ENCODE results near the gene PLEKHG5. TPM values are rescaled to one million over a fixed set of nuclear protein-coding genes. Genes with fewer than 3 reads are reported as not detected.

Gene PLEKHG5, protein sequence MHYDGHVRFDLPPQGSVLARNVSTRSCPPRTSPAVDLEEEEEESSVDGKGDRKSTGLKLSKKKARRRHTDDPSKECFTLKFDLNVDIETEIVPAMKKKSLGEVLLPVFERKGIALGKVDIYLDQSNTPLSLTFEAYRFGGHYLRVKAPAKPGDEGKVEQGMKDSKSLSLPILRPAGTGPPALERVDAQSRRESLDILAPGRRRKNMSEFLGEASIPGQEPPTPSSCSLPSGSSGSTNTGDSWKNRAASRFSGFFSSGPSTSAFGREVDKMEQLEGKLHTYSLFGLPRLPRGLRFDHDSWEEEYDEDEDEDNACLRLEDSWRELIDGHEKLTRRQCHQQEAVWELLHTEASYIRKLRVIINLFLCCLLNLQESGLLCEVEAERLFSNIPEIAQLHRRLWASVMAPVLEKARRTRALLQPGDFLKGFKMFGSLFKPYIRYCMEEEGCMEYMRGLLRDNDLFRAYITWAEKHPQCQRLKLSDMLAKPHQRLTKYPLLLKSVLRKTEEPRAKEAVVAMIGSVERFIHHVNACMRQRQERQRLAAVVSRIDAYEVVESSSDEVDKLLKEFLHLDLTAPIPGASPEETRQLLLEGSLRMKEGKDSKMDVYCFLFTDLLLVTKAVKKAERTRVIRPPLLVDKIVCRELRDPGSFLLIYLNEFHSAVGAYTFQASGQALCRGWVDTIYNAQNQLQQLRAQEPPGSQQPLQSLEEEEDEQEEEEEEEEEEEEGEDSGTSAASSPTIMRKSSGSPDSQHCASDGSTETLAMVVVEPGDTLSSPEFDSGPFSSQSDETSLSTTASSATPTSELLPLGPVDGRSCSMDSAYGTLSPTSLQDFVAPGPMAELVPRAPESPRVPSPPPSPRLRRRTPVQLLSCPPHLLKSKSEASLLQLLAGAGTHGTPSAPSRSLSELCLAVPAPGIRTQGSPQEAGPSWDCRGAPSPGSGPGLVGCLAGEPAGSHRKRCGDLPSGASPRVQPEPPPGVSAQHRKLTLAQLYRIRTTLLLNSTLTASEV
- total RNA-seq: 1 to 10 TPM; 4.7 to 5.0 TPM

DNA sequence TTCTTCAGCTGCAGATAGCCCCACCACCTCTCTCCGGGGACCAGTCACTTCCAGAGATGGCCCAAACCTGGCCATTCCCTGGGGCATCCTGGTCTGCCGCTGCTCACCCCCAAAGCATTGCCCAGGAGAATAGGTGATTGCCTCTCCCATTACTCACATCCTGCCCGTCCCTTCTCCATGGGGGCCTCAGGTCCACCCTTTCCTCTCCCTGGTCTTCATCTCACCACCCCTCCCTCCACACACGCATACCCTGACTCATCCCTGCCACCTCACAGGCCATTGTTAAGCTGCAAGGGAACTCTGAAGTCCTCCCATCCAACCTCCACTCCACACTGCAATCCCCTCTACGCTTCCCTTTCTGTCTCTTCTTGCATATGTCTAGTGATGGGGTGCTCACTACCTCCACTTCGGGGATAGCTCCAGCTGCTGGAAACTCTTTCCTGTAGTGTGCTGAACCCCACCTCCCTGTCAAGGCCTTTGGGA lies at the start of gene PLEKHG5:
Gene PLEKHG5, minus strand, starts transcription at position 188 of the 483 bp plus-strand sequence. CDS start 14,096 bp downstream, outside the sequence.
- Mint-ChIP-seq H3K9me3 (no peaks in the 10 kb centered on the region), H3K27ac (peak within 1 kb of the TSS; percentile 73), H3K36me3 (no peaks in the 10 kb centered on the region), H3K4me3 (peak within 1 kb of the TSS; percentile 79), H3K4me1 (peaks cover 28% of the 10 kb centered on the region), H3K27me3 (peaks cover 17% of the 10 kb centered on the region)
- POLR2A ChIA-PET: interaction anchor here (0.8 to 1.9 kb wide), 8 partner anchors 8 to 113 kb away, joined by 3 to 11 read pairs (median 4); partner anchors contain the start of genes ACOT7, NOL9, TAS1R1 and ZBTB48
- ATAC-seq (ENCODE audit: low read depth) (no peak), DNase-seq (no peak)

DNA sequence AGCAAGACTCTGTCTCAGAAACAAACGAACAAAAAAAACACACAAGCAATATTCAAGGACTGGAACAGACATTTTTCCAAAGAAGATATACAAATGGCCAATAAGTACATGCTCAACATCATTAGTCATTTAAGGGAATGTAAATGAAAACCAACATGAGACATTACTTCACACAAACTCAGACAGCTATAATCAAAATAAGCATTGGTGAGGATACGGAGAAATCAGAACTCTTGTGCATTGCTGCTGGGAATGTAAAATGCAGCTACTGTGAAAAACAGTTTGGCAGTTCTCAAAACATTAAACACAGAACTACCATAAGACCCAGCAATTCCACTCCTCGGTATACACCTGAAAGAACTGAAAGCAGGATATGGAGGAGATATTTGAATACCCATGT lies 47.5 kb upstream of the PLEKHG5 start:
- peaks cover 3% of the 10 kb centered on the region for H3K4me1 Mint-ChIP-seq
- POLR2A ChIA-PET: no interaction called here
- peaks cover 16% of the 10 kb centered on the region for H3K36me3 Mint-ChIP-seq
- no peaks in the 10 kb centered on the region for H3K9me3 Mint-ChIP-seq
- DNase-seq: no peak
- no peak overlapping the region for H3K27ac Mint-ChIP-seq
- ATAC-seq (ENCODE audit: low read depth): no peak
- H3K27me3 Mint-ChIP-seq: no peaks in the 10 kb centered on the region
- H3K4me3 Mint-ChIP-seq: no peak overlapping the region

DNA sequence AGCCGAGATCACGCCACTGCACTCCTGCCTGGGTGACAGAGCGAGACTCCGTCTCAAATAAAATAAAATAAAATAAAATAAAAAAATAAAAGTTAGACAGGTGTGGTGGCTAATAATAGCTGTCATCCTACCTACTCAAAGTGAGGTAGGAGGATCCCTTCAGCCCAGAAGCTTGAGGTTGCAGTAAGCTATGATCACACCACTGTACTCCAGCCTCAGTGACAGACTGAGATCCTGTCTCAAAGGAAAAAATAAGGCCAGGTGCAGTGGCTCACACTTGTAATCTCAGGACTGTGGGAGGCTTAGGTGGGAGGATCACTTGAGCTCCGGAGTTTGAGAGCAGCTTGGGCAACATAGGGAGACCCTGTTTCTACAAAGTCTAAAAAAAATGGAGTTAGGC lies 44.8 kb upstream of the PLEKHG5 start:
- ATAC-seq (ENCODE audit: low read depth) (no peak), DNase-seq (no peak)
- no peaks in the 10 kb centered on the region for H3K27me3 Mint-ChIP-seq
- no peaks in the 10 kb centered on the region for H3K9me3 Mint-ChIP-seq
- no peak overlapping the region for H3K4me3 Mint-ChIP-seq
- POLR2A ChIA-PET: interaction anchor here (0.6 to 0.7 kb wide), 4 partner anchors 43 to 216 kb away, joined by 3 to 4 read pairs (median 4); partner anchors contain the start of genes THAP3 and ZBTB48
- peaks cover 3% of the 10 kb centered on the region for H3K4me1 Mint-ChIP-seq
- peaks cover 18% of the 10 kb centered on the region for H3K36me3 Mint-ChIP-seq
- no peak overlapping the region for H3K27ac Mint-ChIP-seq

DNA sequence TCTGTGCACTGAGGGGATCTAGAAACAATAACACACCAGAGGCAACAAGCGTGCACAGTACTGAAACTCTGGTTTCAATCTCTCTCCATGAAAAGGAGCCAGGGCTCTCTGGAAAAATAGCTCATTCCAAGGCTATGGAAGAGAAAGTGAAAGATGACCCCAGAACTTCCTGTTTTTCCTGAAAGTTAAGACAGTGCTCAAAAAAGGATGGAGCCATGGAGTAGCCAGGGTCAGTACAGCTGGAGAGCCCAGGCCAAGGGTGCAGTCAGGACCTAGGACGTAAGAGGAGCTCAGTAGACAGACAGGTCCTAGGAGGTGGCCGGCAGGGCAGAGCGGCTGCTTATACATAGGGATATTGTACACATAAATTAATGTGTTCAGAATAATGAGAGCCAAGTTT lies 43.7 kb upstream of the PLEKHG5 start:
- Mint-ChIP-seq H3K4me3 (no peak overlapping the region), H3K27me3 (no peaks in the 10 kb centered on the region), H3K4me1 (peaks cover 3% of the 10 kb centered on the region), H3K36me3 (peaks cover 17% of the 10 kb centered on the region), H3K9me3 (no peaks in the 10 kb centered on the region), H3K27ac (peak overlapping the region; percentile 36)
- POLR2A ChIA-PET: no interaction called here
- no peak for DNase-seq
- ATAC-seq (ENCODE audit: low read depth): no peak

DNA sequence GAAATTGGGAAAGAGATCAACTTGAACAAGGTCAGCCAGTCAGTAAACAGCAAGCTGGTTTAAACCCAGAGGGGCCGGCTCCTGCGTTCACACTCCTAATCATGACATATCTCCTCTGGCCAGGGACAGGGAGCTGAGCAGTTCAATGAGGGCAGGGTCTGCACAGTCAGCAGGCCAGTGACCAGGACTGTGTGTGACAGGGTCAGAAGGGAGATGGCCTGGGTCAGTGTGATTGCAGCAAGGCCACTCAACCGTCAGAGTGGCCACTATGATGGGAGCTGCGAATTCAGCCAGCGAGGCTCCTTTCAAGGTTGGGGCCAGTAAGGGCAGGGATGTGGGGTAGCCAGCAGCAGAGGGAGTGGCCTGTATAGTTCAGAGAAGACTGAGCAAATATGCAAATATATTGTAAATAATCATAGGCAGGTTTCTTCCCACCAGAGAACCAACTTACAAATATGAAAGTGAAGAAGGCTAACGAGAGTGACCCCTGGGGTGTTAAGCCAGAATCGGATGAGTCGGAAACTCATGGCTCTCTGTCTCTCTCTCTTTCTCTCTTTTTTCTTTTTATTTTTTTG lies 42.9 kb upstream of the PLEKHG5 start:
- H3K27ac Mint-ChIP-seq: no peak overlapping the region

DNA sequence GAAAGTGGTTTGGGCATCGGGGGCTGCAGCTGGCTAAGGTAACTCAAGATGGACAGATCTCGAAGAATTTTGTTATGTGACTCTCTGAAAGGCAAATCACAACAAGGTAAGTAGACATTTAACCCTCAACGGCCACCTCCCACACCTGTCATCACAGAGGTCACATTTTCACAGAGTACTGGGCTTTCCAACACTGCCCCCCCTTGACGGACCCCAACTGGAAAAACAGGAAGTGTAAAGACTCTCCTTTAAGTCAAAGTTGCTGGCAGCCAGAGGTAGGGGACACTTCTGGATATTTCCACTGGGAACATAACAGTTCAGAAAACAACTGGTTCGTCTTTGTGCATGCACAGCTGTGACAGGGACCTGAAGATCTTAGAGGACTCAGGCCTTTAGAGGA lies 40.5 kb upstream of the PLEKHG5 start:
- Mint-ChIP-seq H3K4me3 (no peak overlapping the region), H3K27me3 (no peaks in the 10 kb centered on the region), H3K4me1 (peaks cover 3% of the 10 kb centered on the region), H3K36me3 (peaks cover 23% of the 10 kb centered on the region), H3K9me3 (no peaks in the 10 kb centered on the region), H3K27ac (no peak overlapping the region)
- no peak for ATAC-seq (ENCODE audit: low read depth)
- DNase-seq: no peak
- POLR2A ChIA-PET: no interaction called here

More for the DNA sequence above, 42.9 kb upstream of the PLEKHG5 start:
- no peaks in the 10 kb centered on the region for H3K9me3 Mint-ChIP-seq
- POLR2A ChIA-PET: no interaction called here
- no peak overlapping the region for H3K4me3 Mint-ChIP-seq
- peaks cover 3% of the 10 kb centered on the region for H3K4me1 Mint-ChIP-seq
- H3K27me3 Mint-ChIP-seq: no peaks in the 10 kb centered on the region
- H3K36me3 Mint-ChIP-seq: peaks cover 17% of the 10 kb centered on the region
- DNase-seq (no peak), ATAC-seq (ENCODE audit: low read depth) (no peak)

DNA sequence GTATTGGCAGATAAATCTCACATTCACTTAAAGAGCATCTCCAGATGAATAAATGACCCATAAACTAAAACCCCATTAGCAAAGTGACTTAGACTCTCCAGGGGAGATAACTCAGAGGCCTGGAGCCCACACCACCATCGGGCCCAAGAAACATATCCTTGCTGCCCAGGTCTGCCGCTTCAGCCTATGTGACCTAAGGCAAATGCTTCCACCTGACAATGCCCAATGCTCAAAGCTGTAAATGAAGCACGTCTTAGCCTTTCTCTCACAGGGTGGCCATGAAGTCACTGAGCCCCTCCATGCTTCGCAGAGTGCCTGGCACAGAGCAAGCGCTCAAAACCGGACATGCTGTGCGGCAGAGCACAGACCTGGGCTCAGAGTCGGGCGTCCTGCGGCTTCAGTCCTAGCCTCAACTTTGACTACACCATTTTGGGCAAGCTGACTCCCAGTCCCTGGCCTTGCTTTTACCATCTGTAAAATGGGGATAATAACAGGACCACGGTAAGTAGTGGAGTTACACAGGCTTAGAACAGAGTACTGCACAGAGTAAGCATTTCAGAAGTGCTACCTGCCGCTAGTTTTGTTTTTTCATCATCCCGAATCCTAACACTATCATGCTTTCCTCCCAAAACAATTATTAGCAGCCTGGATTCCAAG lies 39.2 kb upstream of the PLEKHG5 start:
- POLR2A ChIA-PET: no interaction called here
- no peaks in the 10 kb centered on the region for H3K9me3 Mint-ChIP-seq
- no peak overlapping the region for H3K27ac Mint-ChIP-seq
- no peak for ATAC-seq (ENCODE audit: low read depth)
- H3K4me3 Mint-ChIP-seq: no peak overlapping the region
- H3K36me3 Mint-ChIP-seq: peaks cover 21% of the 10 kb centered on the region
- DNase-seq: no peak
- no peaks in the 10 kb centered on the region for H3K27me3 Mint-ChIP-seq
- peaks cover 3% of the 10 kb centered on the region for H3K4me1 Mint-ChIP-seq

DNA sequence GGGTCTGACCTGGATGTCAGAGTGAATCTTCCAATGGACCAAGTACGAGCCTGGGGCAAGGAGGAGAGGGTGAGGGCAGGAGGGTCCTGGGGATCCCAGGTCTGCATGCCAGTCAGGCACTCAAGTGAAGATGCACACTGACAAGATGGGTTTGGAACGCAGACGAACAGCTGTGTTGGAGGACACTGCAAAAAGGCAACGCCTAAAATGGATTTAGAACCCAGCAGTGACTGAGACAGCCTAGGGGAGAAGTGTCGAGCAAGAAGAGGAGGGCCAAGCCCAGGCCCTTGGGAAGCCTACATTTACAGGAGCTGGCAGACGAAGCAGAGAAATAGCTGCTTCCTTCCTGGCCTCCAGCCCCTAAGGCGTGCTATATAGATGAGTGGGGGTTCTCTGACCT lies 37.0 kb upstream of the PLEKHG5 start:
- POLR2A ChIA-PET: no interaction called here

DNA sequence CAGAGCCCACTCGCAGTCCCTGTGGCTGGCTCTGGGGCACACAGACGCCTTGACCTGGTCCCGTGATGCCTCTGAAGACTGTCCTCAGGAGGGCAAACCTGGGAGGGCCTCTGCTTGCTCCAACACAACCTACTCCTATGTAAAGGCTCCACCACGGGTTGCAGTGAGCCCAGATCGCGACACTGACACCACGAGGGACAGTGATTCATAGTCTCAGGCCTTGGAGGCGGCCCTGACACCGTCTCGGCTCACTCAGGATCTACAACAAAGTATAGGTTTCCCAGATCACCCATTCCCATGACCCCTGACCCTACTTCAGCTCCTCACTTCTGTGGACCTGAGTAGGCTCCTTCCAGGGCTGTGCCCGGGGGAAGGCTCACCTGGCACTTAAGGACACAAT lies 34.8 kb upstream of the PLEKHG5 start:
- Mint-ChIP-seq H3K4me1 (peaks cover 5% of the 10 kb centered on the region), H3K36me3 (peaks cover 15% of the 10 kb centered on the region), H3K27ac (no peak overlapping the region), H3K4me3 (no peak overlapping the region), H3K9me3 (no peaks in the 10 kb centered on the region), H3K27me3 (no peaks in the 10 kb centered on the region)
- ATAC-seq (ENCODE audit: low read depth) (no peak), DNase-seq (no peak)
- POLR2A ChIA-PET: no interaction called here

More for the DNA sequence above, 37.0 kb upstream of the PLEKHG5 start:
- no peaks in the 10 kb centered on the region for H3K9me3 Mint-ChIP-seq
- DNase-seq: no peak
- no peak overlapping the region for H3K4me3 Mint-ChIP-seq
- ATAC-seq (ENCODE audit: low read depth): no peak
- no peak overlapping the region for H3K27ac Mint-ChIP-seq
- no peaks in the 10 kb centered on the region for H3K27me3 Mint-ChIP-seq
- no peaks in the 10 kb centered on the region for H3K4me1 Mint-ChIP-seq
- peaks cover 23% of the 10 kb centered on the region for H3K36me3 Mint-ChIP-seq

DNA sequence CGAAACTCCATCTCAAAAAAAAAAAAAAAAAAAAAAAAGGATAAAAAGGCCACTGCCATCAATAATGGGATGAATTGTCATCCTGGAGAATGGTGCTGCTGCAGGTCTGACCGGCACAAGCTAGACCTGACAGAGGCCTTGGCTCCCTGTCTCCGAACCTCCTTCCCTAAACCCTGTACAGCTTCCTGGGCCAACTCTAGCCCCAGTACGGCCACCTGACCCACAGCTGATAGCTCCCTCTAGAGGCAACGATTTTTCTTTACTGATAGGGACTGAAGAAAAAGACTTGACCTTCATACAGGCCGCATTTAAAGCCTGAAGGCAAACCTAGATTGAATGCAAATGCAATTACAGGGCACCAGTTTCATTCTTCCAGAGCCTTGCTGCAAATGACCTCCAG lies 32.1 kb upstream of the PLEKHG5 start:
- Mint-ChIP-seq H3K4me3 (no peak overlapping the region), H3K27ac (peak overlapping the region; percentile 50), H3K9me3 (no peaks in the 10 kb centered on the region), H3K4me1 (peaks cover 5% of the 10 kb centered on the region), H3K36me3 (peaks cover 12% of the 10 kb centered on the region), H3K27me3 (no peaks in the 10 kb centered on the region)
- POLR2A ChIA-PET: no interaction called here
- DNase-seq (no peak), ATAC-seq (ENCODE audit: low read depth) (peak; percentile 15)

DNA sequence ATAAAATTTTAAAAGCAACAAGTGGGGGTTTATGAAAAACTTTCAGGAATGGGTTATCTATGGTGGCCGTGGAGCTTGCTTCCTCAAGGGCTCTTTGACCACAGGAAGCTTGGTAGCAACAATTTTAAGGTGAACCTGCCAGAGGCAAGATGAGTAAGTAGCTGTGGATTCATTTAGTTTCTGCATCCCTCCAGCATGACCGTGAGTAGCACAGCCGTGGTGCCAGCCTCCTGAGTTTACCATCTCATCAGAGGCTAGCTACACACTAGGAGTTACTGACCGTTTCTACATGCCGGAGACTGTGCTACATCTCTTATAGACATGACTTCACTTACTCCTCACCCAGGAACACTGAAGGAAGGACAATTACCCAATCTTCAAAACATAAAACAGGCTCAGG lies 30.1 kb upstream of the PLEKHG5 start:
- no peaks in the 10 kb centered on the region for H3K9me3 Mint-ChIP-seq
- H3K27me3 Mint-ChIP-seq: no peaks in the 10 kb centered on the region
- peak overlapping the region; percentile 56 for H3K27ac Mint-ChIP-seq
- POLR2A ChIA-PET: no interaction called here
- ATAC-seq (ENCODE audit: low read depth) (no peak), DNase-seq (no peak)
- peaks cover 6% of the 10 kb centered on the region for H3K36me3 Mint-ChIP-seq
- H3K4me3 Mint-ChIP-seq: no peak overlapping the region
- H3K4me1 Mint-ChIP-seq: peaks cover 5% of the 10 kb centered on the region

DNA sequence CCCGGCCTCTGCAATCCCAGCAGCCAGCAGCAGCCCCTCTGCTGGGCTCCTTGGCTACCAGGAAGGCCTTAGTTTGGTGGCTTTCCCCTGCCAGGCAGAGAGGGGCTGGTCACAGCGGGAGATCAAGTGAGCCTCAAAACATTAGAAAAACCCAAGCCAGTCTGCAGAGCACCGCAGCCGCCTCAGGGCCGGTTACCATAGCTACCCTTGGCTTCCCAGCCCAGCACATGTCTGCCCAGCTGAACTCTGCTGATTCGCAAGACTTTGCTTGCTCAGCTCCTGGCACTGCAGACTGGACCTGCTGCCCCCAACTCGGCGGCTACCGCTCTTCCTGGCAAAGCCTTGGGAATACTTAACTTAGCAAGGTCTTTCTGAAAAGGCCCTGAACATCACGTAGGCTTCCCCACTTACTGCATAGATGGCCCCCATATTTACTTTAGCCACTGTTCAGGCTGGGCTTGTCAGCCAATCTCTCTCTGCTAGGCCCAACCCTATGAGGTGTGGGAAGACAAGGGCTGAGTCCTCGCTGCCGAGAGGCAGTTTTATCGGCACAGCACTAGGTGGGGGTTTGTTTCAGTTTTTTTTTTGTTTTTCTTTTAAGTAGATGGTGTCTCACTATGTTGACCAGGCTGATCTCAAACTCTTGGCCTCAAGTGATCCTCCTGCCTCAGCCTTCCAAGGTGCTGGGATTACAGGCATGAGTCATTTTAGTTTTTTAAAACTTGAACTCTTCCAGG lies 28.6 kb upstream of the PLEKHG5 start:
- POLR2A ChIA-PET: no interaction called here
- H3K27me3 Mint-ChIP-seq: no peaks in the 10 kb centered on the region
- peaks cover 5% of the 10 kb centered on the region for H3K4me1 Mint-ChIP-seq
- no peaks in the 10 kb centered on the region for H3K9me3 Mint-ChIP-seq
- H3K4me3 Mint-ChIP-seq: no peak overlapping the region
- H3K36me3 Mint-ChIP-seq: peaks cover 6% of the 10 kb centered on the region
- no peak for ATAC-seq (ENCODE audit: low read depth)
- no peak overlapping the region for H3K27ac Mint-ChIP-seq
- DNase-seq: no peak

Data from activated naive CD8-positive, alpha-beta T cell treated with anti-CD3 and anti-CD28 coated beads, Interleukin-2, amount 10 ng/mL, durations not matched to agents 7 days and 5 days (primary cell).